GM12892 (cell line): Measurements from ENCODE around the gene ADGRE2.

Source experiments
- POLR2A ChIP-seq: IDR thresholded peaks from 2 replicates; pipeline ENCODE4 v1.6.1; 2011; ENCODE audit warnings: low read depth, low read length, control low read depth
- POLR2AphosphoS5 ChIP-seq: IDR thresholded peaks from 2 replicates; pipeline ENCODE4 v1.6.1; 2011; ENCODE audit warnings: low read depth, low read length, control low read depth

GRCh38 chr19:14779151-14779550, 791 bp upstream of the ADGRE2 start:
- TF ChIP-seq POLR2AphosphoS5 (no peak), POLR2A (no peak)
